HepG2 (cell line): ENCODE results near the gene TIAM1. TPM values are rescaled to one million over a fixed set of nuclear protein-coding genes. Genes with fewer than 3 reads are reported as not detected.

ENCODE experiments used
- CENPX ChIP-seq: sonication (generic); formaldehyde crosslinking; IDR thresholded peaks from 2 replicates; pipeline ENCODE4 v1.9.0; 2021; ENCODE audit warnings: mild to moderate bottlenecking, missing genetic modification reagents, moderate library complexity
- KLF12 ChIP-seq: sonication (generic); formaldehyde crosslinking; IDR thresholded peaks from 2 replicates; pipeline ENCODE4 v1.4.0; 2020; ENCODE audit warnings: missing genetic modification reagents, borderline replicate concordance
- MAFF ChIP-seq: IDR thresholded peaks from 2 replicates; pipeline ENCODE4 v1.6.1; 2011; ENCODE audit warnings: low read depth, low read length, improper control_type of control experiment
- ZEB1 ChIP-seq: IDR thresholded peaks from 2 replicates; pipeline ENCODE4 v1.6.1; 2012; ENCODE audit warnings: mild to moderate bottlenecking, low read depth, inconsistent platforms; ENCODE audit not compliant: insufficient replicate concordance
- ZNF761 ChIP-seq: sonication (generic); formaldehyde crosslinking; conservative IDR thresholded peaks from 2 replicates; pipeline ENCODE4 v1.4.0; 2020; ENCODE audit warnings: mild to moderate bottlenecking, missing genetic modification reagents
- polyA plus RNA-seq, 8 experiments: library from polyadenylated mRNA; depleted of rRNA in 3 of 8; stranded (reverse) in 7 of 8; unstranded in 1 of 8; fragments of >200 nt; fragmentation: Illumina TruSeq in 4 of 8; extraction: Trizol in 4 of 8; gene quantifications; 2 replicates each; pipeline versions ENCODE4 v1.2.1 to v1.2.3, GENCODE V29; 2011 to 2016; ENCODE audit warnings: low read depth in 4 of 8, missing spikeins in 1 of 8, mixed read lengths in 1 of 8; ENCODE audit not compliant: insufficient read depth in 1 of 8
- total RNA-seq, 5 experiments: library from RNA; depleted of rRNA; stranded (reverse); fragments of >200 nt; fragmentation: Illumina TruSeq; extraction: Trizol; gene quantifications; 2 replicates each; pipeline ENCODE4 v1.2.3, GENCODE V29; 2016; ENCODE audit warnings: low read depth in 1 of 5
- TF ChIP-seq, protein P1 (sequence below): sonication (generic); formaldehyde crosslinking; IDR thresholded peaks from one replicate; pipeline ENCODE4 v1.5.1; 2020; ENCODE audit warnings: mild to moderate bottlenecking, missing genetic modification reagents; ENCODE audit errors: not compliant biosample characterization
- TF ChIP-seq, protein P2 (sequence below): sonication (generic); formaldehyde crosslinking; IDR thresholded peaks from 2 replicates; pipeline ENCODE4 v1.4.0; 2020; ENCODE audit warnings: missing genetic modification reagents
- TF ChIP-seq, protein P3 (sequence below): sonication (generic); formaldehyde crosslinking; IDR thresholded peaks from 2 replicates; pipeline ENCODE4 v1.5.0; 2020; ENCODE audit warnings: mild to moderate bottlenecking, missing genetic modification reagents, borderline replicate concordance
- TF ChIP-seq, protein P4 (sequence below): sonication (generic); formaldehyde crosslinking; IDR thresholded peaks from 2 replicates; pipeline ENCODE4 v1.4.0; 2020; ENCODE audit warnings: mild to moderate bottlenecking, missing genetic modification reagents

The TIAM1 gene
- total and polyA plus RNA-seq, 2 of the 13 experiments (the other 11 are each of a cell fraction or from before 2014, with no cell fraction given): 0.13 to 0.24 TPM

DNA sequence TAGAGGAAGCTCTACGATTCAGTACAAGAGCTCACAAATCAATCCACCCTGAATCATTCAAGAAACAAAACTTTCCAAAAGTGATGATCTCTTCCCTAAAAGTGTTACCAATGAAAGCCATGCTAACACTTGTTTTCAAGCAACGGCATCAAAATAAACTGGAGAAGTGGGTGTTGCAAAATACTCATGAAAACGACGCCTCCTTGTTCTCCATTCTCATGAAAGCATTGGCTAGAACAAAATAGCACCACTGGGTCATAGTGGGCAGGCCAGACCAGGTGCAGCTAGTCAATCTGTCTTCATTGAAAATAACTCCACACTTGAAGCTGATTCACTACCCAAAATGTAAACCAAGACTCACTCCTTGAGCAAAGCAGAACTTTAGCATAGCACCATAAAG lies 4.3 kb downstream of the TIAM1 start (continued):
- TF ChIP-seq, protein P1, sequence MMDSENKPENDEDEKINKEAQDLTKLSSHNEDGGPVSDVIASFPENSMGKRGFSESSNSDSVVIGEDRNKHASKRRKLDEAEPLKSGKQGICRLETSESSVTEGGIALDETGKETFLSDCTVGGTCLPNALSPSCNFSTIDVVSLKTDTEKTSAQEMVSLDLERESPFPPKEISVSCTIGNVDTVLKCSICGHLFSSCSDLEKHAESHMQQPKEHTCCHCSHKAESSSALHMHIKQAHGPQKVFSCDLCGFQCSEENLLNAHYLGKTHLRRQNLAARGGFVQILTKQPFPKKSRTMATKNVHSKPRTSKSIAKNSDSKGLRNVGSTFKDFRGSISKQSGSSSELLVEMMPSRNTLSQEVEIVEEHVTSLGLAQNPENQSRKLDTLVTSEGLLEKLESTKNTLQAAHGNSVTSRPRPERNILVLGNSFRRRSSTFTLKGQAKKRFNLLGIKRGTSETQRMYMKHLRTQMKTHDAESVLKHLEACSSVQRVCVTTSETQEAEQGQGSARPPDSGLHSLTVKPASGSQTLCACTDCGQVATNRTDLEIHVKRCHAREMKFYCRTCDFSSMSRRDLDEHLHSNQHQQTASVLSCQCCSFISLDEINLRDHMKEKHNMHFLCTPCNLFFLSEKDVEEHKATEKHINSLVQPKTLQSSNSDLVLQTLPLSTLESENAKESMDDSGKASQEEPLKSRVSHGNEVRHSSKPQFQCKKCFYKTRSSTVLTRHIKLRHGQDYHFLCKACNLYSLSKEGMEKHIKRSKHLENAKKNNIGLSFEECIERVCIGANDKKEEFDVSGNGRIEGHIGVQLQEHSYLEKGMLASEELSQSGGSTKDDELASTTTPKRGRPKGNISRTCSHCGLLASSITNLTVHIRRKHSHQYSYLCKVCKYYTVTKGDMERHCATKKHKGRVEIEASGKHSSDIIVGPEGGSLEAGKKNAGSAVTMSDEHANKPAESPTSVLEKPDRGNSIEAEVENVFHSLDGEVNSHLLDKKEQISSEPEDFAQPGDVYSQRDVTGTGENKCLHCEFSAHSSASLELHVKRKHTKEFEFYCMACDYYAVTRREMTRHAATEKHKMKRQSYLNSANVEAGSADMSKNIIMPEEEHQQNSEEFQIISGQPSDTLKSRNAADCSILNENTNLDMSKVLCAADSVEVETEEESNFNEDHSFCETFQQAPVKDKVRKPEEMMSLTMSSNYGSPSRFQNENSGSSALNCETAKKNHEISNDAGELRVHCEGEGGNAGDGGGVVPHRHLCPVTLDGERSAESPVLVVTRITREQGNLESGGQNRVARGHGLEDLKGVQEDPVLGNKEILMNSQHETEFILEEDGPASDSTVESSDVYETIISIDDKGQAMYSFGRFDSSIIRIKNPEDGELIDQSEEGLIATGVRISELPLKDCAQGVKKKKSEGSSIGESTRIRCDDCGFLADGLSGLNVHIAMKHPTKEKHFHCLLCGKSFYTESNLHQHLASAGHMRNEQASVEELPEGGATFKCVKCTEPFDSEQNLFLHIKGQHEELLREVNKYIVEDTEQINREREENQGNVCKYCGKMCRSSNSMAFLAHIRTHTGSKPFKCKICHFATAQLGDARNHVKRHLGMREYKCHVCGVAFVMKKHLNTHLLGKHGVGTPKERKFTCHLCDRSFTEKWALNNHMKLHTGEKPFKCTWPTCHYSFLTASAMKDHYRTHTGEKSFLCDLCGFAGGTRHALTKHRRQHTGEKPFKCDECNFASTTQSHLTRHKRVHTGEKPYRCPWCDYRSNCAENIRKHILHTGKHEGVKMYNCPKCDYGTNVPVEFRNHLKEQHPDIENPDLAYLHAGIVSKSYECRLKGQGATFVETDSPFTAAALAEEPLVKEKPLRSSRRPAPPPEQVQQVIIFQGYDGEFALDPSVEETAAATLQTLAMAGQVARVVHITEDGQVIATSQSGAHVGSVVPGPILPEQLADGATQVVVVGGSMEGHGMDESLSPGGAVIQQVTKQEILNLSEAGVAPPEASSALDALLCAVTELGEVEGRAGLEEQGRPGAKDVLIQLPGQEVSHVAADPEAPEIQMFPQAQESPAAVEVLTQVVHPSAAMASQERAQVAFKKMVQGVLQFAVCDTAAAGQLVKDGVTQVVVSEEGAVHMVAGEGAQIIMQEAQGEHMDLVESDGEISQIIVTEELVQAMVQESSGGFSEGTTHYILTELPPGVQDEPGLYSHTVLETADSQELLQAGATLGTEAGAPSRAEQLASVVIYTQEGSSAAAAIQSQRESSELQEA (CRISPR knock-in tag): no peak
- TF ChIP-seq CENPX (CRISPR knock-in tag) (no peak), MAFF (no peak), ZEB1 (no peak), ZNF761 (CRISPR knock-in tag) (no peak), KLF12 (CRISPR knock-in tag) (no peak)
- TF ChIP-seq, protein P2, sequence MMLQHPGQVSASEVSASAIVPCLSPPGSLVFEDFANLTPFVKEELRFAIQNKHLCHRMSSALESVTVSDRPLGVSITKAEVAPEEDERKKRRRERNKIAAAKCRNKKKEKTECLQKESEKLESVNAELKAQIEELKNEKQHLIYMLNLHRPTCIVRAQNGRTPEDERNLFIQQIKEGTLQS (CRISPR knock-in tag): no peak
- TF ChIP-seq, protein P3, sequence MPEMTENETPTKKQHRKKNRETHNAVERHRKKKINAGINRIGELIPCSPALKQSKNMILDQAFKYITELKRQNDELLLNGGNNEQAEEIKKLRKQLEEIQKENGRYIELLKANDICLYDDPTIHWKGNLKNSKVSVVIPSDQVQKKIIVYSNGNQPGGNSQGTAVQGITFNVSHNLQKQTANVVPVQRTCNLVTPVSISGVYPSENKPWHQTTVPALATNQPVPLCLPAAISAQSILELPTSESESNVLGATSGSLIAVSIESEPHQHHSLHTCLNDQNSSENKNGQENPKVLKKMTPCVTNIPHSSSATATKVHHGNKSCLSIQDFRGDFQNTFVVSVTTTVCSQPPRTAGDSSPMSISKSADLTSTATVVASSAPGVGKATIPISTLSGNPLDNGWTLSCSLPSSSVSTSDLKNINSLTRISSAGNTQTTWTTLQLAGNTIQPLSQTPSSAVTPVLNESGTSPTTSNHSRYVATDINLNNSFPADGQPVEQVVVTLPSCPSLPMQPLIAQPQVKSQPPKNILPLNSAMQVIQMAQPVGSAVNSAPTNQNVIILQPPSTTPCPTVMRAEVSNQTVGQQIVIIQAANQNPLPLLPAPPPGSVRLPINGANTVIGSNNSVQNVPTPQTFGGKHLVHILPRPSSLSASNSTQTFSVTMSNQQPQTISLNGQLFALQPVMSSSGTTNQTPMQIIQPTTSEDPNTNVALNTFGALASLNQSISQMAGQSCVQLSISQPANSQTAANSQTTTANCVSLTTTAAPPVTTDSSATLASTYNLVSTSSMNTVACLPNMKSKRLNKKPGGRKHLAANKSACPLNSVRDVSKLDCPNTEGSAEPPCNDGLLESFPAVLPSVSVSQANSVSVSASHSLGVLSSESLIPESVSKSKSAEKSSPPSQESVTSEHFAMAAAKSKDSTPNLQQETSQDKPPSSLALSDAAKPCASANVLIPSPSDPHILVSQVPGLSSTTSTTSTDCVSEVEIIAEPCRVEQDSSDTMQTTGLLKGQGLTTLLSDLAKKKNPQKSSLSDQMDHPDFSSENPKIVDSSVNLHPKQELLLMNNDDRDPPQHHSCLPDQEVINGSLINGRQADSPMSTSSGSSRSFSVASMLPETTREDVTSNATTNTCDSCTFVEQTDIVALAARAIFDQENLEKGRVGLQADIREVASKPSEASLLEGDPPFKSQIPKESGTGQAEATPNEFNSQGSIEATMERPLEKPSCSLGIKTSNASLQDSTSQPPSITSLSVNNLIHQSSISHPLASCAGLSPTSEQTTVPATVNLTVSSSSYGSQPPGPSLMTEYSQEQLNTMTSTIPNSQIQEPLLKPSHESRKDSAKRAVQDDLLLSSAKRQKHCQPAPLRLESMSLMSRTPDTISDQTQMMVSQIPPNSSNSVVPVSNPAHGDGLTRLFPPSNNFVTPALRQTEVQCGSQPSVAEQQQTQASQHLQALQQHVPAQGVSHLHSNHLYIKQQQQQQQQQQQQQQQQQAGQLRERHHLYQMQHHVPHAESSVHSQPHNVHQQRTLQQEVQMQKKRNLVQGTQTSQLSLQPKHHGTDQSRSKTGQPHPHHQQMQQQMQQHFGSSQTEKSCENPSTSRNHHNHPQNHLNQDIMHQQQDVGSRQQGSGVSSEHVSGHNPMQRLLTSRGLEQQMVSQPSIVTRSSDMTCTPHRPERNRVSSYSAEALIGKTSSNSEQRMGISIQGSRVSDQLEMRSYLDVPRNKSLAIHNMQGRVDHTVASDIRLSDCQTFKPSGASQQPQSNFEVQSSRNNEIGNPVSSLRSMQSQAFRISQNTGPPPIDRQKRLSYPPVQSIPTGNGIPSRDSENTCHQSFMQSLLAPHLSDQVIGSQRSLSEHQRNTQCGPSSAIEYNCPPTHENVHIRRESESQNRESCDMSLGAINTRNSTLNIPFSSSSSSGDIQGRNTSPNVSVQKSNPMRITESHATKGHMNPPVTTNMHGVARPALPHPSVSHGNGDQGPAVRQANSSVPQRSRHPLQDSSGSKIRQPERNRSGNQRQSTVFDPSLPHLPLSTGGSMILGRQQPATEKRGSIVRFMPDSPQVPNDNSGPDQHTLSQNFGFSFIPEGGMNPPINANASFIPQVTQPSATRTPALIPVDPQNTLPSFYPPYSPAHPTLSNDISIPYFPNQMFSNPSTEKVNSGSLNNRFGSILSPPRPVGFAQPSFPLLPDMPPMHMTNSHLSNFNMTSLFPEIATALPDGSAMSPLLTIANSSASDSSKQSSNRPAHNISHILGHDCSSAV (CRISPR knock-in tag): no peak
- TF ChIP-seq, protein P4, sequence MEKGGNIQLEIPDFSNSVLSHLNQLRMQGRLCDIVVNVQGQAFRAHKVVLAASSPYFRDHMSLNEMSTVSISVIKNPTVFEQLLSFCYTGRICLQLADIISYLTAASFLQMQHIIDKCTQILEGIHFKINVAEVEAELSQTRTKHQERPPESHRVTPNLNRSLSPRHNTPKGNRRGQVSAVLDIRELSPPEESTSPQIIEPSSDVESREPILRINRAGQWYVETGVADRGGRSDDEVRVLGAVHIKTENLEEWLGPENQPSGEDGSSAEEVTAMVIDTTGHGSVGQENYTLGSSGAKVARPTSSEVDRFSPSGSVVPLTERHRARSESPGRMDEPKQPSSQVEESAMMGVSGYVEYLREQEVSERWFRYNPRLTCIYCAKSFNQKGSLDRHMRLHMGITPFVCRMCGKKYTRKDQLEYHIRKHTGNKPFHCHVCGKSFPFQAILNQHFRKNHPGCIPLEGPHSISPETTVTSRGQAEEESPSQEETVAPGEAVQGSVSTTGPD (CRISPR knock-in tag): no peak
